Endothelial cell of umbilical vein (primary cell): Measurements from ENCODE around the gene NLRP5. TPM values are rescaled to one million over a fixed set of nuclear protein-coding genes. Genes with fewer than 3 reads are reported as not detected.
"Not testable (repeated sequence)": the region's sequence is repeated elsewhere in the genome, so short reads cannot be mapped to it uniquely, and the experiment has no call there.

Experiments used
- BruUV-seq: library from RNA; stranded (reverse); fragments of 400-500 nt; replicated peaks from 2 replicates; lab custom pipeline; 2021; lab: Mats Ljungman, UMichigan
- CTCF ChIA-PET: fragments of 300-600, 350-600 bp; sonication (Branson Sonifier 250); formaldehyde crosslinking; loops from one replicate; lab custom pipeline; 2021; ENCODE audit warnings: antibody characterized with exemption, inconsistent platforms; lab: Charles Lee
- POLR2A ChIA-PET: fragments of 300-600, 350-600 bp; sonication (Branson Sonifier 250); formaldehyde crosslinking; loops from one replicate; lab custom pipeline; 2021; ENCODE audit warnings: antibody characterized with exemption, inconsistent platforms; lab: Charles Lee
- DNase-seq: peaks from one replicate; pipeline ENCODE4 v3.0.0-alpha.2; 2011; ENCODE audit warnings: low read depth, low spot score
- FAIRE-seq: peaks from 2 replicates; lab custom pipeline; 2011; peaks lifted over from hg19 to GRCh38; lab: Jason Lieb, UNC
- H2AFZ ChIP-seq: 2 replicates; pipeline ENCODE4 v1.6.0; 2012; ENCODE audit warnings: low read depth, low read length, control low read depth, inconsistent platforms
- H3K27ac ChIP-seq: 2 replicates; pipeline ENCODE4 v1.5.1; 2011; ENCODE audit warnings: low read depth, mild to moderate bottlenecking, control low read depth, low read length, moderate library complexity; ENCODE audit not compliant: insufficient read depth
- H3K27me3 ChIP-seq, 2 experiments: 2 replicates each; pipeline versions ENCODE4 v1.6.0 to v1.6.1; 2011; ENCODE audit warnings: low read length in 2 of 2, mixed read lengths in 1 of 2; ENCODE audit not compliant: control insufficient read depth in 2 of 2, insufficient read depth in 2 of 2
- H3K36me3 ChIP-seq, 2 experiments: 2 replicates in 1 of 2; 3 replicates in 1 of 2; pipeline ENCODE4 v1.5.1; 2011; ENCODE audit warnings: low read length in 2 of 2, mild to moderate bottlenecking in 1 of 2, moderate library complexity in 1 of 2; ENCODE audit not compliant: control insufficient read depth in 2 of 2, insufficient read depth in 2 of 2; ENCODE audit errors: extremely low read depth in 1 of 2
- H3K4me1 ChIP-seq: 3 replicates; pipeline ENCODE4 v1.5.1; 2011; ENCODE audit warnings: mild to moderate bottlenecking, low read length; ENCODE audit not compliant: control insufficient read depth, insufficient read depth; ENCODE audit errors: extremely low read depth
- H3K4me2 ChIP-seq: 2 replicates; pipeline ENCODE4 v1.6.1; 2011; ENCODE audit warnings: low read length, control low read depth, mixed read lengths; ENCODE audit not compliant: insufficient read depth
- H3K4me3 ChIP-seq, 3 experiments: fragments of 200-600 bp in 1 of 3; sonication (generic), shearing (Covaris generic) in 1 of 3; replicated peaks in 1 of 3; 2 replicates each; pipeline ENCODE4 v1.5.1; 2011 to 2016; ENCODE audit warnings: control low read depth in 3 of 3, low read length in 3 of 3, mild to moderate bottlenecking in 2 of 3, inconsistent platforms in 1 of 3, low read depth in 1 of 3, moderate library complexity in 1 of 3; ENCODE audit not compliant: insufficient read depth in 1 of 3
- H3K79me2 ChIP-seq: 2 replicates; pipeline ENCODE4 v1.6.0; 2012; ENCODE audit warnings: low read length, inconsistent platforms; ENCODE audit not compliant: control insufficient read depth, insufficient read depth
- H3K9ac ChIP-seq: replicated peaks from 2 replicates; pipeline ENCODE3; 2011; ENCODE audit warnings: low read length, control low read depth; ENCODE audit not compliant: insufficient read depth; ENCODE audit errors: extremely low read depth
- H3K9me1 ChIP-seq: replicated peaks from 3 replicates; pipeline ENCODE4 v1.6.0; 2011; ENCODE audit warnings: mild to moderate bottlenecking, low read length; ENCODE audit not compliant: control insufficient read depth, insufficient read depth; ENCODE audit errors: extremely low read depth
- H3K9me3 ChIP-seq: replicated peaks from 2 replicates; pipeline ENCODE4 v1.5.1; 2012; ENCODE audit warnings: low read length, inconsistent platforms; ENCODE audit not compliant: control insufficient read depth, insufficient read depth
- H4K20me1 ChIP-seq: replicated peaks from 2 replicates; pipeline ENCODE3; 2011; ENCODE audit warnings: mild to moderate bottlenecking, low read length; ENCODE audit not compliant: control insufficient read depth, insufficient read depth; ENCODE audit errors: extremely low read depth
- CTCF ChIP-seq, 2 donors: IDR thresholded peaks; 1 replicate in 1 of 2; 2 replicates in 1 of 2; pipeline ENCODE4 v1.5.1; 2011; ENCODE audit warnings: low read length in 2 of 2, mild to moderate bottlenecking in 2 of 2, moderate library complexity in 2 of 2, control low read depth in 1 of 2, inconsistent platforms in 1 of 2, low read depth in 1 of 2; ENCODE audit not compliant: insufficient read depth in 1 of 2; ENCODE audit errors: extremely low read depth in 1 of 2
- FOS ChIP-seq: IDR thresholded peaks from 2 replicates; pipeline ENCODE4 v1.6.1; 2011; ENCODE audit warnings: mild to moderate bottlenecking, low read length, moderate library complexity, borderline replicate concordance; ENCODE audit not compliant: insufficient read depth
- MAX ChIP-seq: IDR thresholded peaks from 2 replicates; pipeline ENCODE4 v1.6.1; 2011; ENCODE audit not compliant: insufficient read depth, insufficient read length
- dilution Hi-C: fragments of 300-500 bp; cut with MboI; formaldehyde crosslinking; loops from one replicate; pipeline ENCODE4 v1.15.0; 2019; ENCODE audit warnings: low sequenced_read_pairs; ENCODE audit not compliant: extremely low pct_ligation_motif_present
- intact Hi-C: fragments of 100-400 bp; cut with micrococcal nuclease; formaldehyde crosslinking; loops from one replicate; pipeline ENCODE4 v1.10.0; 2022
- polyA plus RNA-seq, 4 experiments: library from polyadenylated mRNA; depleted of rRNA in 3 of 4; stranded (reverse) in 3 of 4; unstranded in 1 of 4; fragments of >200 nt; gene quantifications; 2 replicates each; pipeline versions ENCODE4 v1.2.1 to v1.2.3, GENCODE V29; 2011 to 2012; ENCODE audit warnings: missing spikeins in 1 of 4
- total RNA-seq: library from RNA; stranded (reverse); gene quantifications from 2 replicates; pipeline ENCODE4 v1.2.3, GENCODE V29; 2021

The NLRP5 gene
- total and polyA plus RNA-seq, 2 donors (not counting 3 experiments of a cell fraction or from before 2014, with no cell fraction given), result not detected

GRCh38 chr19:56104423-56104822, 117.8 kb downstream of the NLRP5 start:
- Histone ChIP-seq H3K9ac (no peak overlapping the region), H4K20me1 (no peaks in the 10 kb centered on the region), H3K9me3 (no peaks in the 10 kb centered on the region), H3K4me3 (no peak overlapping the region), H3K79me2 (peaks cover 65% of the 10 kb centered on the region), H3K4me1 (peaks cover 4% of the 10 kb centered on the region), H3K27me3 (no peaks in the 10 kb centered on the region), H3K36me3 (peaks cover 0 to 2% of the 10 kb centered on the region in 2 experiments), H3K9me1 (no peaks in the 10 kb centered on the region), H3K27ac (no peak overlapping the region), H3K4me2 (no peak overlapping the region), H2AFZ (no peak overlapping the region)
- no peak for FAIRE-seq
- intact Hi-C loops (no loop called here), dilution Hi-C loops (no loop called here)
- no TSS peak for BruUV-seq
- POLR2A ChIA-PET, result no interaction called here
- no peak for DNase-seq
- no peak for TF ChIP-seq MAX
- CTCF ChIA-PET, result interaction anchor here (1.0 to 2.6 kb wide), 9 partner anchors 9 to 229 kb away, joined by 3 to 27 read pairs (median 4); partner anchors contain the start of gene ZNF444

GRCh38 chr19:56105090-56105701, 118.6 kb downstream of the NLRP5 start:
- no peak overlapping the region for H3K4me2 ChIP-seq
- no TSS peak for BruUV-seq
- H3K27me3 ChIP-seq, result no peaks in the 10 kb centered on the region
- dilution Hi-C loops, result no loop called here
- POLR2A ChIA-PET, result no interaction called here
- peaks cover 70% of the 10 kb centered on the region for H3K79me2 ChIP-seq
- no peak overlapping the region for H3K9ac ChIP-seq
- no peaks in the 10 kb centered on the region for H4K20me1 ChIP-seq
- H3K9me1 ChIP-seq, result no peaks in the 10 kb centered on the region
- H3K9me3 ChIP-seq, result no peaks in the 10 kb centered on the region
- TF ChIP-seq CTCF (IDR thresholded peaks at IDR 0.05; ENCODE audit: extremely low read depth in 1 of 2, insufficient read depth in 1 of 2, low read depth in 1 of 2, low read length in 2 of 2) (peak; percentile 41 to 68), FOS (no peak)
- no peak overlapping the region for H3K4me3 ChIP-seq
- intact Hi-C loops, result loop anchor here (1.0 kb wide), 2 partner anchors 15 to 67 kb away; no protein-coding TSS in a partner anchor
- H3K36me3 ChIP-seq, result no peaks in the 10 kb centered on the region
- CTCF ChIA-PET, result interaction anchor here (0.9 to 2.6 kb wide), 11 partner anchors 9 to 228 kb away, joined by 3 to 27 read pairs (median 4); partner anchors contain the start of genes ZNF444 and ZNF787
- H2AFZ ChIP-seq, result no peak overlapping the region
- peak; percentile 54 for DNase-seq
- no peak for FAIRE-seq
- no peak overlapping the region for H3K27ac ChIP-seq
- H3K4me1 ChIP-seq, result peaks cover 4% of the 10 kb centered on the region

GRCh38 chr19:56105831-56106396, 119.3 kb downstream of the NLRP5 start:
- H2AFZ ChIP-seq, H3K9me3 ChIP-seq, H3K9me1 ChIP-seq, H3K4me2 ChIP-seq, H4K20me1 ChIP-seq, H3K36me3 ChIP-seq, BruUV-seq, H3K27ac ChIP-seq, H3K4me3 ChIP-seq, H3K27me3 ChIP-seq, FAIRE-seq, H3K9ac ChIP-seq, DNase-seq, POLR2A ChIA-PET, dilution Hi-C loops: not testable (repeated sequence)
- CTCF ChIA-PET, result interaction anchor here (1.4 to 2.6 kb wide), 4 partner anchors 25 to 228 kb away, joined by 4 to 27 read pairs (median 8); no protein-coding TSS in a partner anchor
- H3K79me2 ChIP-seq, result peaks cover 75% of the 10 kb centered on the region
- H3K4me1 ChIP-seq, result peaks cover 11% of the 10 kb centered on the region
- intact Hi-C loops, result loop anchor here (1.0 kb wide), 2 partner anchors 14 to 66 kb away; no protein-coding TSS in a partner anchor
